ENCODE measurements around the gene UBR4. TPM values are rescaled to one million over a fixed set of nuclear protein-coding genes. Genes with fewer than 3 reads are reported as not detected.

The UBR4 gene
- polyA plus RNA-seq, 1 donor from 2014 or later: 49.7 TPM

DNA sequence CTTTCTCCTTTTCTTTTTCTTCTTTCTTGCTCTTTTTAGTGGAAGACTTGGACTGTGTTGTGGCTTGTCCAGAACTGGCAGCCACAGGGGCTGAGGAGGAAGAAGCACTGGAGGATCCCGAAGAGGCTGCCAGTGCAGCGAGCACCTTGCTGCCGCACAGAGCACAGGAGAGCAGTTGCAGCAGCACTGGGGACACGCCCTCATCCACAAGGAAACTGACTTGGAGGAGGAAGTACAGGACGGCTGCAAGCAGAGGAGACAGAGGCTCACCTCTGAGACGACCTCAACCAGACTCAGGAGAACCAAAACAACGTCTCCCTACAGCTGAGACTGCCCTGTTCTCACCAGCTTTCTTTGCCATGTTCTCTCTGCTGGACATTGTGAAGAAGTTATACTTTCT lies 88.9 kb downstream of the UBR4 start:
- H3K79me2 ChIP-seq (replicated peaks; ENCODE audit: insufficient read depth, low read length): no peaks in the 10 kb centered on the region
- no peaks in the 10 kb centered on the region for H3F3A ChIP-seq (ENCODE audit: insufficient read depth, low read length, poor library complexity, severe bottlenecking)
- H3K9ac ChIP-seq (ENCODE audit: low read length): no peak overlapping the region
- no peaks in the 10 kb centered on the region for H3K27me3 ChIP-seq (ENCODE audit: insufficient read depth, low read depth, low read length)
- no peaks in the 10 kb centered on the region for H3K9me2 ChIP-seq (ENCODE audit: insufficient read depth, low read length)
- no peak overlapping the region for H3K4me3 ChIP-seq (ENCODE audit: low read length)
- no peak overlapping the region for H2AFZ ChIP-seq (ENCODE audit: low read depth, low read length)
- H3K27ac ChIP-seq (ENCODE audit: low read length): no peak overlapping the region
- H4K20me1 ChIP-seq (ENCODE audit: insufficient read depth): no peaks in the 10 kb centered on the region
- H3K4me2 ChIP-seq (ENCODE audit: low read length): no peak overlapping the region
- no peaks in the 10 kb centered on the region for H3K9me3 ChIP-seq (ENCODE audit: low read length)
- no peak for TF ChIP-seq TAF1 (IDR thresholded peaks at IDR 0.05; ENCODE audit: low read depth)
- TF ChIP-seq, protein P1, sequence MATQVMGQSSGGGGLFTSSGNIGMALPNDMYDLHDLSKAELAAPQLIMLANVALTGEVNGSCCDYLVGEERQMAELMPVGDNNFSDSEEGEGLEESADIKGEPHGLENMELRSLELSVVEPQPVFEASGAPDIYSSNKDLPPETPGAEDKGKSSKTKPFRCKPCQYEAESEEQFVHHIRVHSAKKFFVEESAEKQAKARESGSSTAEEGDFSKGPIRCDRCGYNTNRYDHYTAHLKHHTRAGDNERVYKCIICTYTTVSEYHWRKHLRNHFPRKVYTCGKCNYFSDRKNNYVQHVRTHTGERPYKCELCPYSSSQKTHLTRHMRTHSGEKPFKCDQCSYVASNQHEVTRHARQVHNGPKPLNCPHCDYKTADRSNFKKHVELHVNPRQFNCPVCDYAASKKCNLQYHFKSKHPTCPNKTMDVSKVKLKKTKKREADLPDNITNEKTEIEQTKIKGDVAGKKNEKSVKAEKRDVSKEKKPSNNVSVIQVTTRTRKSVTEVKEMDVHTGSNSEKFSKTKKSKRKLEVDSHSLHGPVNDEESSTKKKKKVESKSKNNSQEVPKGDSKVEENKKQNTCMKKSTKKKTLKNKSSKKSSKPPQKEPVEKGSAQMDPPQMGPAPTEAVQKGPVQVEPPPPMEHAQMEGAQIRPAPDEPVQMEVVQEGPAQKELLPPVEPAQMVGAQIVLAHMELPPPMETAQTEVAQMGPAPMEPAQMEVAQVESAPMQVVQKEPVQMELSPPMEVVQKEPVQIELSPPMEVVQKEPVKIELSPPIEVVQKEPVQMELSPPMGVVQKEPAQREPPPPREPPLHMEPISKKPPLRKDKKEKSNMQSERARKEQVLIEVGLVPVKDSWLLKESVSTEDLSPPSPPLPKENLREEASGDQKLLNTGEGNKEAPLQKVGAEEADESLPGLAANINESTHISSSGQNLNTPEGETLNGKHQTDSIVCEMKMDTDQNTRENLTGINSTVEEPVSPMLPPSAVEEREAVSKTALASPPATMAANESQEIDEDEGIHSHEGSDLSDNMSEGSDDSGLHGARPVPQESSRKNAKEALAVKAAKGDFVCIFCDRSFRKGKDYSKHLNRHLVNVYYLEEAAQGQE (IDR thresholded peaks at IDR 0.05; ENCODE audit: borderline replicate concordance): no peak
- TF ChIP-seq, protein P2, sequence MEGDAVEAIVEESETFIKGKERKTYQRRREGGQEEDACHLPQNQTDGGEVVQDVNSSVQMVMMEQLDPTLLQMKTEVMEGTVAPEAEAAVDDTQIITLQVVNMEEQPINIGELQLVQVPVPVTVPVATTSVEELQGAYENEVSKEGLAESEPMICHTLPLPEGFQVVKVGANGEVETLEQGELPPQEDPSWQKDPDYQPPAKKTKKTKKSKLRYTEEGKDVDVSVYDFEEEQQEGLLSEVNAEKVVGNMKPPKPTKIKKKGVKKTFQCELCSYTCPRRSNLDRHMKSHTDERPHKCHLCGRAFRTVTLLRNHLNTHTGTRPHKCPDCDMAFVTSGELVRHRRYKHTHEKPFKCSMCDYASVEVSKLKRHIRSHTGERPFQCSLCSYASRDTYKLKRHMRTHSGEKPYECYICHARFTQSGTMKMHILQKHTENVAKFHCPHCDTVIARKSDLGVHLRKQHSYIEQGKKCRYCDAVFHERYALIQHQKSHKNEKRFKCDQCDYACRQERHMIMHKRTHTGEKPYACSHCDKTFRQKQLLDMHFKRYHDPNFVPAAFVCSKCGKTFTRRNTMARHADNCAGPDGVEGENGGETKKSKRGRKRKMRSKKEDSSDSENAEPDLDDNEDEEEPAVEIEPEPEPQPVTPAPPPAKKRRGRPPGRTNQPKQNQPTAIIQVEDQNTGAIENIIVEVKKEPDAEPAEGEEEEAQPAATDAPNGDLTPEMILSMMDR (IDR thresholded peaks at IDR 0.05; ENCODE audit: poor library complexity, severe bottlenecking): no peak
- TF ChIP-seq SMC3 (conservative IDR thresholded peaks at IDR 0.05; ENCODE audit: poor library complexity): no peak
- TF ChIP-seq EP300 (conservative IDR thresholded peaks at IDR 0.05; ENCODE audit: poor library complexity, severe bottlenecking): no peak
- TF ChIP-seq RAD21 (conservative IDR thresholded peaks at IDR 0.05): no peak
- no peak for TF ChIP-seq EZH2 (IDR thresholded peaks at IDR 0.05; ENCODE audit: borderline replicate concordance, insufficient read depth, low read length, poor library complexity, severe bottlenecking)
- TF ChIP-seq MXI1 (conservative IDR thresholded peaks at IDR 0.05; ENCODE audit: poor library complexity, severe bottlenecking): no peak
- TF ChIP-seq POLR2AphosphoS5 (IDR thresholded peaks at IDR 0.05): no peak
- H3K36me3 ChIP-seq (ENCODE audit: insufficient read depth, low read length): peaks cover 13% of the 10 kb centered on the region

DNA sequence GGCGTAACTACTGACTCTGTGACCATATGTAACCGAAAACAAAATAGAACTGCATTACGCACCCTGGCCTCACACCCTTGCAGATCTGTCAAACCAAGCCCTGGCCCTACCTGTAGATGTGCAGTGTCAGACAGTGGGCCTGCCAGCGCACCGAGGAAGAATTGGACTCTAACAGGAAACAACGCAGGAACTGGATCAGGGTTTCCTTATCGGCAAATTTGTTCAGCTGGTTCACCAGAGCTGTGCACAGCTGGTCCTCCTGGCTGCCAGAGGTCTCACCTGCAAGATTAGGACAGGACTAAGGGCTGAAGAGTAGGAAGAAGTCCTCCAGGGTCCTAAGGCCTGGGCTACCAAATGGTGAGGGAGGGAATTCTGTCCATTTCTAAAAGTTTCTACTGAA lies 90.0 kb downstream of the UBR4 start:
- no peaks in the 10 kb centered on the region for H3K27me3 ChIP-seq (ENCODE audit: insufficient read depth, low read depth, low read length)
- H3K36me3 ChIP-seq (ENCODE audit: insufficient read depth, low read length): peaks cover 13% of the 10 kb centered on the region
- H3K4me3 ChIP-seq (ENCODE audit: low read length): no peak overlapping the region
- no peak overlapping the region for H3K9ac ChIP-seq (ENCODE audit: low read length)
- H3K9me3 ChIP-seq (ENCODE audit: low read length): no peaks in the 10 kb centered on the region
- no peaks in the 10 kb centered on the region for H3K9me2 ChIP-seq (ENCODE audit: insufficient read depth, low read length)
- H4K20me1 ChIP-seq (ENCODE audit: insufficient read depth): no peaks in the 10 kb centered on the region
- H3K4me2 ChIP-seq (ENCODE audit: low read length): no peak overlapping the region
- no peaks in the 10 kb centered on the region for H3F3A ChIP-seq (ENCODE audit: insufficient read depth, low read length, poor library complexity, severe bottlenecking)
- no peak for TF ChIP-seq EZH2 (IDR thresholded peaks at IDR 0.05; ENCODE audit: borderline replicate concordance, insufficient read depth, low read length, poor library complexity, severe bottlenecking)
- no peak for TF ChIP-seq SMC3 (conservative IDR thresholded peaks at IDR 0.05; ENCODE audit: poor library complexity)
- TF ChIP-seq TAF1 (IDR thresholded peaks at IDR 0.05; ENCODE audit: low read depth): no peak
- TF ChIP-seq MXI1 (conservative IDR thresholded peaks at IDR 0.05; ENCODE audit: poor library complexity, severe bottlenecking): no peak
- no peak for TF ChIP-seq EP300 (conservative IDR thresholded peaks at IDR 0.05; ENCODE audit: poor library complexity, severe bottlenecking)
- TF ChIP-seq RAD21 (conservative IDR thresholded peaks at IDR 0.05): no peak
- TF ChIP-seq POLR2AphosphoS5 (IDR thresholded peaks at IDR 0.05): no peak
- TF ChIP-seq, protein P2 (IDR thresholded peaks at IDR 0.05; ENCODE audit: poor library complexity, severe bottlenecking): no peak
- TF ChIP-seq, protein P1 (IDR thresholded peaks at IDR 0.05; ENCODE audit: borderline replicate concordance): no peak
- H3K27ac ChIP-seq (ENCODE audit: low read length): no peak overlapping the region
- H3K79me2 ChIP-seq (replicated peaks; ENCODE audit: insufficient read depth, low read length): no peaks in the 10 kb centered on the region
- H2AFZ ChIP-seq (ENCODE audit: low read depth, low read length): no peak overlapping the region
